Left hindlimb (tissue), 1 donor: Measurements from ENCODE around the gene SLC12A4.
"Not testable (repeated sequence)": the region's sequence is repeated elsewhere in the genome, so short reads cannot be mapped to it uniquely, and the experiment has no call there.

ENCODE experiments used
- DNase-seq: peaks from one replicate; pipeline ENCODE4 v3.0.0-alpha.2; 2018

SLC12A4 gene

DNA sequence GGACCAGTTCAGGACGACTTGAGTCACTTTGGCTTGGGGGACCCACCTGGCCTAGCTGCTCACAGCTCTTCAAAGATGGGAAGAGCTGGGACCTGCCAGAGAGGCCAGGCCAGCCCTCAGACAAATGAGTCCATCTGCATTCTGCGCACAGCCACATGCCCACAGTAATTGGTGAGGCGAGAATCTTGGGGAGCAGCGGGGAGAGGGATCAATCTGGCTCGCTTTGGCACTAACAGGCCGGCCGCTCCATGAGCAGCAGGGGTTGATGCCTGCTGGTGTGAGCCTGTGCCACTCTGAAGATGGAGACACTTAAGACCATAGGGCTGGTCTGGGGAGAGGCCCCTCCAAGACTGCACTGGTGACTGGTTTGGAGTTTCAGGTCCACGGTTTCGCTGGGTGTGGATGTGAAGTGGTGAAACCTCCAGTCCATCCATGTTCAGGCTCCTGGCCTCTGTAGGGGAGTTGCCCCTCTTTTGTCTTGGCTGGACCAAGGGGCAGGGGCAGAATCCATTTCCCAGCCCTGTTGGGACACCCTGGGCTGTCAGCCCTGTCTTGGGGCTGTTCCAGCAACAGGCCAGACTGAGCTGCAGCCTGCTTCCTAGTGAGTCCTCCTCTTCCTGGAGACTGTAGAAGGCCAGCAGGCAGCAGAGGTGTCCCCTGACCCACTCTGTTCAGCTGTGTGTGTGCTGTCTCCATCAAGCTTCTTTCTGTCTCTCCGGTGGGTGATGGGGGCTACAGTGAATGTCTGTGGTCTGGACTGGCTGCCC lies 44.1 kb downstream of the SLC12A4 start:
- no peak for DNase-seq

DNA sequence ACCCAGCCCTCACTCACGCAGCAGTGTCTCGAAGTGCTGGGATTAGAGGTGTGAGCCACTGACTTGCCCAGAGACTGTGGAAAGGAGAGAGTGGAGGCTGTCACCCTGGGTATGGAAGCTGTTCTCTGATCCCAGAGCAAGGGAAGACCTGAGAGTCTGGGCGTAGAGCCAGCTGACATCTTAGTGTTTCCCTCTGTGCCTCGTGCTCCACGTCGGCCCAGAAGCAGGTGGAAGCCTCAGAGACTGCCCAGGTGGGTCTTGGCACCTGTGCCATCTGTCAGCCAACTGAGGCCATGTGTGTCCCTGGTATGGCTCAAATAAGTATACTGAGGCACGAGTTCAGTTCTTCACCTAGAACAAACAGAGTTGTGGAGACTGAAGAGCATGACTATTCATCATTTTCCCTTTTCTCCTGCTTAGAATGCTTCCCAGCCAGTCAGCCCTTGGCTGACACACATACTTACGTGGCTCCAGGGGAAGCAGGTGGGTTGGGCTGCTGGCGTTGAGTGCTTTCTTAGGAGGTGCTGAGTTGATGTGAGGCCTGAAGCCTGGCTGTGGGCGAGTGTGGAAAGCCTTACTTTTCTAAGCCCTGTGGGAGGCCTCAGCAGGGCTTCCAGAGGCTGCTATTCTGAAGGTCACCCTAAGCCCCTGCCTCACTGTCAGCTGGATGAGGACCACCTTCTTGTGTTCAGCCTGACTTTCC lies 44.9 kb downstream of the SLC12A4 start:
- DNase-seq: no peak

DNA sequence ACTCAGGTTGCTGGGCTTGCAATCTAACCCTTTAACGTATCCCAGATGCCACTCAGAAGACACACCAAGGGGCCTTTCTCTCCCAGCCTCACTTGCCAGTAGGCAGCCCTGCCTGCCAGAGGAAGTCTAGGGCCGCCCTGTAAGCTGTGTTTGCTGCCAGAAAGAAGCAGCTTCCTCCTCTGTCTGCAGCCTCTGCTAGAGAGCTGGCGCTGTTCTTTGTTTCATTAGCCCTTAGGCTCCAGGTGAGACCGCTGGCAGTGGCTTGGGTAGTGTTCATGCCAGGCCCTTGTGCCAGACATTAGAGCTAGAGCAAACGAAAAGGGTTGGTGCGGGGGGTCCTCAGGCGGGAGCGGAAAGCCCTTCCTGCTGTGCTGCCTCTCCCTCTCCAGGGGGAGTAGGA lies 45.7 kb downstream of the SLC12A4 start:
- no peak for DNase-seq

DNA sequence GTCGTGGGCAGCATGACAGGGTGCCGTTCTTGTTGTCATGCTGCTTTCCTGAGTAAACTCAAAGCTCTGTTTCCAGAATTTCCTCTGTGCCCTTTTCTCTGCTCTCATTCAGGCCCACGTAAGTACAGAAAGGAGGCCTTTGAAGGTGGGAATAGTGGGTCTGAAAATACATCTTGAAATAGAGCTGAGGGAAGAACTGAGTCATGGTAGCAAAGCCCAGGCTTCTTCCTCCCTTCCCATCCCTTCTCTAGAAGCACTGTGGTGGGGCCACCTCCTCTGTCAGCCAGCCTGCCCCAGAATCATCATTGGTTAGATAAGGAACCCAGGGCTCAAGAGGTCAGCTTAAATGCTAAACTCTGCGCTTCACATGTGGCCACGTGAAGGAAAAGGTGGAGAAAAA lies 46.2 kb downstream of the SLC12A4 start:
- no peak for DNase-seq

DNA sequence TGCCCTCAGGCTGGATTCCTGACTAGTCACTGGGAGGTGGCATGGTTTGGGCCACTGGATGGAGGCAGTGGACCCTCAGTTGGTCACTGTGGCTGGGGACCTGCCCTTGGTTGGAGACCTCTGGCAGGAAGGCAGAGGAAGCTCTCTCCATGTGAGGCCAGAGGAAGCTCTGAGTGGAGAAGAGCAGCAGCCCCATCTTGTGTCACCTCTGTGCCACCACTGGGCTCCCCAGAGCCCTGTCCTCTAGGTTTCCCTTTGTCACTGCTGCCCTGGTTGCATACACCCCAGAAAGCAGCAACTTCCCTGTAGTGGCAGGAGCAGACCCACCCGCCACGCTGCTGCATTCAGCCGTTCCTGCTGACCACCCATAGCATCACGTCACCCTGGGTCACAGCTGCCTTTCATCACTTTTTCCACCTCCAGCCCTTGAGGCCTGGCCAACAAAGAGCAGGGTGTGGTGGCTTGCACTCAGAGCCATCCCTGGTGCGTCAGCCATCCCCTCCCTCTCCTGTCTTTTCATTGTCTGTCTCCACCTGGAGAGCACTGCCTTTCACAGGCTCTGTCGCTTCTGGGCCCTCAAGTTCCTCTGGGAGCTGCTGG lies 48.7 kb downstream of the SLC12A4 start:
- no peak for DNase-seq

DNA sequence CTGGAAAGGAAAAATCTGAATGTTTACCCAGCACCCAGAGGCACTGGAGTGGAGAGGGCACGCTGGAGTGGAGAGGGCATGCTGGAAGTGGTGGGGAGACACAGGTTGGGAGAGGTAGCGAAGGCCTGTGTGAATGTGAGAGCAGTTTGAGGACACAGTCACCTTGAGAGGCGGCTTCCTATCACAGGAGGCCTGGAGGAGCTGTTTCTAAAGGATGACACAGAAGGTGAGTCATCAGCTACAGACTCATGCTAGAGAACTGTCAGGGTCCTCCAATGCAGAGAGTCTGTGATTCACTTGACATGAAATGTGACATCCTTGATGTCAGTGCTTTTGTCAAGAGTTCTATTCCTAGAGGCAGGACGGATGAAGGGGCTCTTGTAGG lies 50.6 kb downstream of the SLC12A4 start:
- DNase-seq: no peak

DNA sequence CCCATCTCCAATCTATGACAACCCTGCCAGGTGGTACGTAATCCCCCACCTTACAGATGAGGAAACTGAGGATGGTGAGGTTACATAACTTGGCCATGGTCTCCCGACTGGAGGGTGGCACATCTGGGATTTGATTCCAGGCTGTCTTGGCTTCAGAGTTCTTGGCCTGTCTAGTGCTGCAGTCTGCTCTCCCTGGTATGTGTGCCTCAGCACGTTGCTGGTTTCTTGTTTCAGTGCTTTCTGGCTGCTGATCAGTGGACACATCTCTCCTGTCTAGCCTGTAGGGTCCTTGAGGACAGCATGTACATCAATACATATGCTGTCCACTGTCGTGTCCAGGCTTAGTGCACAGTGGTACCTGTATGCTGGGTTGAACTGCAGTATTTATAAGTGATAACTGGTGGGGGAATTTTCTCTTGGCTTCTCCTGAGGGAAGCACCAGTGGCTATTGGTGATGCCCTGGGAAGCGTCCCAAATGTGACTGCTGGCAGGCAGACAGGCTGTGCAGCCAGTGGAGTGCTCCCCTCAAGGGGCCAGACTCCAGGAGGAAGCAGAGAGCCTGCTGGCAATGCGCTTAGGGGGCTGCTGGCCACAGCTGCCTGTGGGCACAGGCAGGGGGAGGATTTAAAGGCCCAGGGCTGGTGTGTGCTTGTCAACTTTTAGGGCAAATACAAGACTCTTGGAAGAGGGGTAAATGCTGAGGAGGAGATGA lies 51.1 kb downstream of the SLC12A4 start:
- DNase-seq: no peak

DNA sequence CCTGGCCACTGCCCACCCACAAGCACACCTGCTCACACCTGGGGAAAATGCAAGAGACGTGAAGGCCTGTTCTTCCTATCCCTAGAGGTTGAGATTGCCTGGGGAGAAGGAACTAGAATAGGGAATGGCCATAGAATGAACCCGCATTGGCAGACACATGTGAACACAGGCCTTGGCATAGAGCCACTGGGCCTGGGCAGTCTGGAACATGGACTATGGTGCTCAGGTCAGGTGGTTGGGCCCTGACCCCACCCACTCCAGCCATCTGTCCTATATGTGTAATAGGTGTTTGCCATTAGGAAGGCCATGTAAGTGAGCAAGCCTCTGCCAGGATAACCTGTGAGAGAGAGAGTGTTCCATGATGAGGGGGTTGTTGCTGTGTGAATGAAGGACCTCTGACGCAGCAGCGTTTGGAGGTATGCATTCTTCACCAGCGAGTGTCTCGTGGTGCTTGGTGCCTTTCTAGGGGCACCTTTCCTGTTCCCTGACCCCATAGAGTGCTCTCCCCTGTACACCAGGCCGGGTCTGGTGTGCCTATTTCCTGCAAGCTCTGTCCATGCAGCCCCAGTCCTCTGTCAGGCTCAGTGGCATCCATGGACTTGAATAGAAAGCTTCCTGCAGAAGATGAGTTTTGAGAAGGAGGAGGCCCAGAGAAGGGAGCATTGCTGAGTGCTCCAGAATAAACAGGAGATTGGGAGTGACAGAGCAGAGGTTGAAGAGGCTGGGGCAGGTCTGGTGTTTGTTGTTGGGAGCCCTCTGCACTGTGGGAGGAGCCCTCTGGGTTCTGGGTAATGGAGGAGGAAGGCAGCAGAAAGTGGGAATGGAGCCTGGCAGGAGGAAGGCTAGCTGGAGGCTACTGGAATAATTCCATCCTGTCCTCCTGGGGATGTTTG lies 52.4 kb downstream of the SLC12A4 start:
- no peak for DNase-seq

DNA sequence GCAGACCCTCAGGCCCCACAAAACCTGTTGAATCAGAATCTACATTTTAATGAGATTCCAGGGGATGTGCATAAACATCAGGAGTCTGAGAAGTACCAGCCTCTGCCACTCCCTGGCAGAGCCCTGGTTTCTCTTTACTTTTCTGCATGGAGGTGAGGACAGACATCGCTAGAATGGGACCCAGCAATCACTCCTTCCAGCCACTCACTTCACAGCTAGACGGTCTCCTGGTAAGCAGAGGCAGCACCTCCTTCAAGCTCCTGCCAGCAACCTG lies 53.0 kb downstream of the SLC12A4 start:
- DNase-seq: not testable (repeated sequence)

DNA sequence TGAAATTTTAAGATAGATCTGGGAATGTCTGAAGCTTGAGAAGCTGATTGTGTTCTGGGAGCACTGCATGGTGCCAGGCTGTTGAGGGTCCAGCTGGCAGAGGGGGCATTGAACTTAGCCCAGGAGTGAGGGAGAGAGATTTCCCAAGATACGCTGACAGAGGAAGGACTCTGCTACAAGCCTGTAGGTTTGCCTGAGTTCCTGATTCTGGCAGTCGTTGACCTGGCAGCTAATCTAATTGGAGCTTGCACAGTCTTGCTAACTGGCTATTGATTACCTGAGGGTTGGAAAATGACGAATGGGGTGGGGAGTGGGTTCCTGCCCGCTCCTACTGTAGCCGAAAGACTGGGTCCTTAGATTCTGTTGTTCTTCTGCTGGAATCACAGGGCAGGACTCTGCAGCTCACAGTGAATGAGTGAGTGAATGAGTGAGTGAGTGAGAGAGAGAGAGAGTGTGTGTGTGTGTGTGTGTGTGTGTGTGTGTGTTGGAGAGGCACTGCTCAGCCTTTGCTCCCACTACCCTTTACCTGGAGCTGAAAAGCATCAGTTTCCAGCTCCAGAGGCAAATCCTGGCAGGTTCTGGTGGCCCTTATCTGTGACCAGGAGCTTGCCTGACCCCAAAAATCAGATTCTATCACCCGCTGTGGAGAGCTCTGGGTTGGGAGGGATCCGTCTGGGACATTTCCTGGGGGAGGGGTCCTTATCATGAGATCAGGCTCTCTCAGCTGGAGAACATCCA lies 53.5 kb downstream of the SLC12A4 start:
- no peak for DNase-seq

DNA sequence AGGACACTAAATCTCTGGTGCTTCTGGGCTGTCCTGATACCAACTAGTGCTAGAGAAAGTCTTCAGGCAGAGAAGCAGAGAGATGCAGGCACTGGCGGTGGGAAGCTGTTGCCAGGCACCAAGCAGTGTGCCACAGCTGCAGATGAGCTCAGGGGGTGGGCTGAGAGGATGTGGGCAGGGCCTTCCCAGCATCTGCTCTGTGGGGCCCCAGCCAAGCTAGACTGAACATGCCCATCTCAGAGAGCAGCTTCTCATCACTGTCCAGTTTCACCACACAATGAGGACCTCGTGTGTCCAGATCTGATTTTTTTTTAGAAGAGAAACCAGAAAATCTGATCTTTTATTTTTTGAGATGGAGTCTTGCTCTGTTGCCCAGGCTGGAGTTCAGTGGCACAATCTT lies 58.3 kb downstream of the SLC12A4 start:
- no peak for DNase-seq

DNA sequence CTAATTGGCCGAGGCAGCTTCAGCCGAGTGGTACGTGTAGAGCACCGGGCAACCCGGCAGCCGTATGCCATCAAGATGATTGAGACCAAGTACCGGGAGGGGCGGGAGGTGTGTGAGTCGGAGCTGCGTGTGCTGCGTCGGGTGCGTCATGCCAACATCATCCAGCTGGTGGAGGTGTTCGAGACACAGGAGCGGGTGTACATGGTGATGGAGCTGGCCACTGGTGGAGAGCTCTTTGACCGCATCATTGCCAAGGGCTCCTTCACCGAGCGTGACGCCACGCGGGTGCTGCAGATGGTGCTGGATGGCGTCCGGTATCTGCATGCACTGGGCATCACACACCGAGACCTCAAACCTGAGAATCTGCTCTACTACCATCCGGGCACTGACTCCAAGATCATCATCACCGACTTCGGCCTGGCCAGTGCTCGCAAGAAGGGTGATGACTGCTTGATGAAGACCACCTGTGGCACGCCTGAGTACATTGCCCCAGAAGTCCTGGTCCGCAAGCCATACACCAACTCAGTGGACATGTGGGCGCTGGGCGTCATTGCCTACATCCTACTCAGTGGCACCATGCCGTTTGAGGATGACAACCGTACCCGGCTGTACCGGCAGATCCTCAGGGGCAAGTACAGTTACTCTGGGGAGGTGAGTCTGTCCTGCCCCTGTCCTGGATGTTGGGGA lies 59.2 kb downstream of the SLC12A4 start:
- DNase-seq: no peak

DNA sequence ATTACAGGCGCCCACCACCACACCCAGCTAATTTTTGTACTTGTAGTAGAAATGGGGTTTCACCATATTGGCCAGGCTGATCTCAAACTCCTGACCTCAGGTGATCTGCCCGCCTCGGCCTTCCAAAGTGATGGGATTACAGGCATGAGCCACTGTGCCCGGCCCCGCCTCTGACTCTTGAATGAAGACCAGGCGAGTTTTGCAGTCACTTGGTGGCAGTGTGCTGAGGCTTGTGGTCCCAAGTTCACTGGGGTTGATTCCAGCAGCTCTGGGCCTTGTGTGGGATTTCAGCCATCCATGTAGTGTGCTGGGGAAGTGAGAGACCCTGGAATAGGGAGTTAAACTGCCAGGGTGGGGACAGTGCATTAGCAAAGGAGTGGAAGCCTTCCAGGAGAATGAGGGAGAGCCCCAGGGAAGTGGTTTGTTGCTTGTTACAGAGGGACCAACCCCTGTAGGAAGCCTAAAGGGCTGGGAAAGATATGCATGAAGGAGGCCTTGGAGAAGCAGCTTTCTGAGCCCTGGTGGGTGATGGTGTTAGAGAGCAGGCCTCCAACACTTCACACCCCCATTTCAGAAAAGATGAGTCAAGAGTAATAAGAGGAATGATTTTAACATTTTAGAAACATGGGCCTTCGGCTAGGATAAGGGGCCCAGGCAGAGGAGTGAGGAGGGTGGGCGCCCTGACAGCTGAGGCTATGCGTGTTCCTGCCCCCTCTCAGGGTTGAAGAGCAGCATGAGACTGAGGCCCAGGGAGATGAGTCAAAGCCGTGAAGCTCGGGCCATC lies 60.8 kb downstream of the SLC12A4 start:
- no peak for DNase-seq

DNA sequence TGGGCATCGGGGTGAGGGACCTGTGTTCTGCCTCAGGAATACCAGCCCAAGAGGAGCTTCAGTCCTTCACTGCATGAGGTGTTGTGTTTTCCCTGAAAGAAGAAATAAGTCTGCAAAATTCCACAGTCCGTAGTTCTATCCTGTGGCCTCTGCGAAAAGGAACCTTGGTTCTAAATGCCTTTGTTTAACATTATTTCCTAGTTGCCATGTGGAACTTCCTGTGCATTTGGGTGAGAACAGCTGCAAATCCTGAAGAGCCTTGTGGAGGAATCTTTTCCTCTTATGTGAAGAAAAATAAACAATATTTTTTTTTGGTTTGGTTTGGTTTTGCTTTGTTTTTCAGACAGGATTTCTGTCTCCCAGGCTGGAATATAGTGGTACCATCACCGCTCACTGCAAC lies 65.6 kb downstream of the SLC12A4 start:
- no peak for DNase-seq

DNA sequence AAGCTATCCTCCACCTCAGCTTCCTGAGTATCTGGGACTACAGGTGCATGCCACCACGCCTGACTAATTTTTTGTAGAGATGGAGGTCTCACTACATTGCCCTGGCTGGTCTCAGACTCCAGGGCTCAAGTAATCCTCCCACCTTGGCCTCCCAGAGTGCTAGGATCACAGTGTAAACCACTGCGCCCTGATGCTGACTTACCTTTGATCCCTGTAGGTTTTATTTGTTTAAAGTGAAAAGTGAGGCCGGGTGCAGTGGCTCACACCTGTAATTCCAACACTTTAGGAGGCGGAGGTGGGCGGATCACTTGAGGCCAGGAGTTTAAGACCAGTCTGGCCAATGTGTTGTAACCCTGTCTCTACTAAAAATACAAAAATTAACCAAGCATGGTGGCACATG lies 66.7 kb downstream of the SLC12A4 start:
- no peak for DNase-seq

DNA sequence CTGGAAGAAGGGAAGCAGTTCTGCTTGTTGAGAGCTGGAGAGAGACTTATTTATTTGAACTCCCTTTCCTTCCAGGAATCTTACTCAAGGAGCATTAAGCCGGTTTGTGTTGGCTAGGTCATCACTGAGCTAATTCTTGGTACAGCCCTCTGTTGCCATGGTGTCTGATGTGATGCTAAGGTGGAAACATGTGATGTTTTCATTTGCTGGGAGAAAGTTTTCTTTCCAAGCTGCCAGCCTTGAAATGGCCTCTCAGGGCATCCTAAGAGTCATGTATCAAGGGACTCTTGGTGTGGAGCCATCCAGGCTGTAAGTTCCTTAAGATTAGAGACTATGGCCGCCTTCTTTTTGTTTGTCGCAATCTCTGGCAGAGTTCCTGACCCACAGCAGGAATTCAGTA lies 71.2 kb downstream of the SLC12A4 start:
- DNase-seq: peak; percentile 62

DNA sequence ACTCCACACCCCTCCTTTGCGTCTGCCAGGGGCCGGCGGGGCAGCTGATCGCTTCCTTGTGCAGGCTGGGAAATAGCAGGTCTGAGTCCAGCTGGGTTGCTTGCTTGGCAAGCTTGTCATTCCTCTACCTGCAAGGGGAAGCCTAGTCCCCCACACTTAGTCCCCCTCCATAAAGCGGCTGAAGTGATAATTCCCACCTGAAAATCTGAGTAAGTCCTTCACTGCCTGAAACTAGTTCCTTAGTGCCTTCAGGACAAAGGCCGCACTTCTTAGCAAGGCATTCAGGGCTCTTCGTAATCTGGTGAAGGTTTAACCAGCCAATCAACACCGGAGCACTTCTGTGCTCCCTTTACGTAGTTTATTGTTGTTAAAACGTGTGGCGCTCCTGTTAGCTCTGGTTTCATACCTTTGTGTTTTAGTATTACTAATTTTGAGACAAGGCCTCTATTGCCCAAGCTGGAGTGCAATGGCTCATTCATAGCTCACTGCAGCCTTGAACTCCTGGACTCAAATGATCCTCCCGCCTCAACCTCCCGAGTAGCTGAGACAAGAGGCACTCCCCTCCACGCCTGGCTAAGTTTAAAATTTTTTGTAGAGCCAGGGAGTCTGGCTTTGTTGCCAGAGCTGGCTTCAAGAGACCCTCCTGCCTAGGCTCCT lies 74.6 kb downstream of the SLC12A4 start:
- DNase-seq: no peak
